ENCODE measurements around the gene ANKFY1. TPM values are rescaled to one million over a fixed set of nuclear protein-coding genes. Genes with fewer than 3 reads are reported as not detected.
A peak's percentile ranks its signal among the peaks of the same experiment; 100 is the strongest.

Gene ANKFY1
- total and polyA plus RNA-seq, 9 of the 15 experiments (the other 6 are each of a cell fraction or from before 2014, with no cell fraction given), result 4.3 to 25.6 (median 12.2) TPM

DNA sequence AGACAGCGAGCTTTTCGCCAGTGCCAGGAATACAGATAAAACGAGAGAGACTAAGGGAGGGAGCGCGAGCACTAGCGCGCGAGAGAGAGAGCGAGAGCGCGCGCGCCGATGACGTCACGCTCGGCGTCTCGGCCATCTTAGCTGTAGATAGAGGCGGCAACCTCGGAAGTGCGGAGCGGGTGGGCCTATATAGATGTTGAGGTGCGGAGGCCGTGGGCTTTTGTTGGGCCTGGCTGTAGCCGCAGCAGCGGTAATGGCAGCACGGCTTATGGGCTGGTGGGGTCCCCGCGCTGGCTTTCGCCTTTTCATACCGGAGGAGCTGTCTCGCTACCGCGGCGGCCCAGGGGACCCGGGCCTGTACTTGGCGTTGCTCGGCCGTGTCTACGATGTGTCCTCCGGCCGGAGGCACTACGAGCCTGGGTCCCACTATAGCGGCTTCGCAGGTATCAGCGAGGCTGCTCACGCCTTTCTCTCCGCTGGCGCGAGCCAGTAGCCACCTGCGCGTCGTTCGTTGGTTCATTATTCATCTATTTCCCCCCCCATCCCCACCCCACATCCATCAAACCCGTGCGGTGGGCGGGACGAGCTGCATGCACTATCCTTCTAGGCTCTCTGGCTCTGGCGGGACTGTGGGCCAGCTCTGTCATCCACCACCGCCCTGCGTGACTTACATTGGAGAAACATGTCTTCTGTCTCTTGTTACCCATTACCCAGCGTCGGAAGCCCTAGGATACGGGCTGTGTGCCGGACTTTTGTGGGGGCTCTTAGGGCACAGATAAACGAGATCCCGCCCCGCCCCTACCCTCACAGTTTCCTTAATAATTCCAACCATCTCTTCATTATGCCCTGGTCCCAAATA lies 120.0 kb downstream of the ANKFY1 start (continued):
- TF ChIP-seq TCF7 (IDR thresholded peaks at IDR 0.05; ENCODE audit: borderline replicate concordance), result no peak
- no peak for TF ChIP-seq ERF (CRISPR knock-in tag; IDR thresholded peaks at IDR 0.05)
- TF ChIP-seq NFYB (IDR thresholded peaks at IDR 0.05; ENCODE audit: extremely low read depth, insufficient read length), result no peak
- no peak for TF ChIP-seq ZNF184 (CRISPR knock-in tag; IDR thresholded peaks at IDR 0.05)
- TF ChIP-seq PHF8 (IDR thresholded peaks at IDR 0.05; ENCODE audit: borderline replicate concordance, low read length), result peak; percentile 95
- no peak for TF ChIP-seq KDM4B (IDR thresholded peaks at IDR 0.05; ENCODE audit: borderline replicate concordance in 2 of 2, low read depth in 1 of 2)
- TF ChIP-seq, protein P1, sequence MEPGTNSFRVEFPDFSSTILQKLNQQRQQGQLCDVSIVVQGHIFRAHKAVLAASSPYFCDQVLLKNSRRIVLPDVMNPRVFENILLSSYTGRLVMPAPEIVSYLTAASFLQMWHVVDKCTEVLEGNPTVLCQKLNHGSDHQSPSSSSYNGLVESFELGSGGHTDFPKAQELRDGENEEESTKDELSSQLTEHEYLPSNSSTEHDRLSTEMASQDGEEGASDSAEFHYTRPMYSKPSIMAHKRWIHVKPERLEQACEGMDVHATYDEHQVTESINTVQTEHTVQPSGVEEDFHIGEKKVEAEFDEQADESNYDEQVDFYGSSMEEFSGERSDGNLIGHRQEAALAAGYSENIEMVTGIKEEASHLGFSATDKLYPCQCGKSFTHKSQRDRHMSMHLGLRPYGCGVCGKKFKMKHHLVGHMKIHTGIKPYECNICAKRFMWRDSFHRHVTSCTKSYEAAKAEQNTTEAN (CRISPR knock-in tag; IDR thresholded peaks at IDR 0.05), result no peak
- no peak for TF ChIP-seq ZNF445 (CRISPR knock-in tag; IDR thresholded peaks at IDR 0.05; ENCODE audit: low read depth)
- TF ChIP-seq XRCC3 (IDR thresholded peaks at IDR 0.05), result no peak
- no peak for TF ChIP-seq MCM2 (IDR thresholded peaks at IDR 0.05; ENCODE audit: low read depth)
- TF ChIP-seq MTF1 (CRISPR knock-in tag; IDR thresholded peaks at IDR 0.05; ENCODE audit: borderline replicate concordance), result no peak
- TF ChIP-seq, protein P2, sequence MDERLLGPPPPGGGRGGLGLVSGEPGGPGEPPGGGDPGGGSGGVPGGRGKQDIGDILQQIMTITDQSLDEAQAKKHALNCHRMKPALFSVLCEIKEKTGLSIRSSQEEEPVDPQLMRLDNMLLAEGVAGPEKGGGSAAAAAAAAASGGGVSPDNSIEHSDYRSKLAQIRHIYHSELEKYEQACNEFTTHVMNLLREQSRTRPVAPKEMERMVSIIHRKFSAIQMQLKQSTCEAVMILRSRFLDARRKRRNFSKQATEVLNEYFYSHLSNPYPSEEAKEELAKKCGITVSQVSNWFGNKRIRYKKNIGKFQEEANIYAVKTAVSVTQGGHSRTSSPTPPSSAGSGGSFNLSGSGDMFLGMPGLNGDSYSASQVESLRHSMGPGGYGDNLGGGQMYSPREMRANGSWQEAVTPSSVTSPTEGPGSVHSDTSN (CRISPR knock-in tag; IDR thresholded peaks at IDR 0.05; ENCODE audit: low read depth), result no peak
- TF ChIP-seq, protein P2 (tag; conservative IDR thresholded peaks at IDR 0.05; ENCODE audit: low read depth), result peak; percentile 49; the same call in 1 of the 2 replicates
- TF ChIP-seq, protein P3, sequence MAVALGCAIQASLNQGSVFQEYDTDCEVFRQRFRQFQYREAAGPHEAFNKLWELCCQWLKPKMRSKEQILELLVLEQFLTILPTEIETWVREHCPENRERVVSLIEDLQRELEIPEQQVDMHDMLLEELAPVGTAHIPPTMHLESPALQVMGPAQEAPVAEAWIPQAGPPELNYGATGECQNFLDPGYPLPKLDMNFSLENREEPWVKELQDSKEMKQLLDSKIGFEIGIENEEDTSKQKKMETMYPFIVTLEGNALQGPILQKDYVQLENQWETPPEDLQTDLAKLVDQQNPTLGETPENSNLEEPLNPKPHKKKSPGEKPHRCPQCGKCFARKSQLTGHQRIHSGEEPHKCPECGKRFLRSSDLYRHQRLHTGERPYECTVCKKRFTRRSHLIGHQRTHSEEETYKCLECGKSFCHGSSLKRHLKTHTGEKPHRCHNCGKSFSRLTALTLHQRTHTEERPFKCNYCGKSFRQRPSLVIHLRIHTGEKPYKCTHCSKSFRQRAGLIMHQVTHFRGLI (CRISPR knock-in tag; IDR thresholded peaks at IDR 0.05), result no peak
- no peak for TF ChIP-seq HMG20A (CRISPR knock-in tag; conservative IDR thresholded peaks at IDR 0.05)
- TF ChIP-seq MCM7 (IDR thresholded peaks at IDR 0.05), result no peak
- TF ChIP-seq, protein P4, sequence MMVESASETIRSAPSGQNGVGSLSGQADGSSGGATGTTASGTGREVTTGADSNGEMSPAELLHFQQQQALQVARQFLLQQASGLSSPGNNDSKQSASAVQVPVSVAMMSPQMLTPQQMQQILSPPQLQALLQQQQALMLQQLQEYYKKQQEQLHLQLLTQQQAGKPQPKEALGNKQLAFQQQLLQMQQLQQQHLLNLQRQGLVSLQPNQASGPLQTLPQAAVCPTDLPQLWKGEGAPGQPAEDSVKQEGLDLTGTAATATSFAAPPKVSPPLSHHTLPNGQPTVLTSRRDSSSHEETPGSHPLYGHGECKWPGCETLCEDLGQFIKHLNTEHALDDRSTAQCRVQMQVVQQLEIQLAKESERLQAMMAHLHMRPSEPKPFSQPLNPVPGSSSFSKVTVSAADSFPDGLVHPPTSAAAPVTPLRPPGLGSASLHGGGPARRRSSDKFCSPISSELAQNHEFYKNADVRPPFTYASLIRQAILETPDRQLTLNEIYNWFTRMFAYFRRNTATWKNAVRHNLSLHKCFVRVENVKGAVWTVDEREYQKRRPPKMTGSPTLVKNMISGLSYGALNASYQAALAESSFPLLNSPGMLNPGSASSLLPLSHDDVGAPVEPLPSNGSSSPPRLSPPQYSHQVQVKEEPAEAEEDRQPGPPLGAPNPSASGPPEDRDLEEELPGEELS (CRISPR knock-in tag; IDR thresholded peaks at IDR 0.05; ENCODE audit: borderline replicate concordance), result no peak
- TF ChIP-seq, protein P5, sequence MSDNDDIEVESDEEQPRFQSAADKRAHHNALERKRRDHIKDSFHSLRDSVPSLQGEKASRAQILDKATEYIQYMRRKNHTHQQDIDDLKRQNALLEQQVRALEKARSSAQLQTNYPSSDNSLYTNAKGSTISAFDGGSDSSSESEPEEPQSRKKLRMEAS (CRISPR knock-in tag; IDR thresholded peaks at IDR 0.05), result no peak
- TF ChIP-seq ZNF274 (IDR thresholded peaks at IDR 0.05; ENCODE audit: borderline replicate concordance, low read depth, low read length), result no peak
- no peak for TF ChIP-seq FUS (optimal IDR thresholded peaks at IDR 0.05; ENCODE audit: low read depth, low read length)
- no peak for TF ChIP-seq ZKSCAN3 (CRISPR knock-in tag; IDR thresholded peaks at IDR 0.05)

All from K562 (cell line).